HepG2 (cell line): ENCODE results near the gene HPCAL4.

Experiments used
- CTCF ChIP-seq: sonication (generic); formaldehyde crosslinking; IDR thresholded peaks from 2 replicates; pipeline ENCODE4 v1.5.0; 2020; ENCODE audit warnings: mild to moderate bottlenecking, missing genetic modification reagents, moderate library complexity
- EP300 ChIP-seq, 3 experiments: sonication (generic) in 1 of 3; formaldehyde crosslinking in 1 of 3; IDR thresholded peaks; 2 replicates each; pipeline versions ENCODE4 v1.5.1 to v1.6.1; 2011 to 2020; ENCODE audit warnings: low read depth in 2 of 3, low read length in 2 of 3, borderline replicate concordance in 1 of 3, improper control_type of control experiment in 1 of 3, mild to moderate bottlenecking in 1 of 3, missing genetic modification reagents in 1 of 3, moderate library complexity in 1 of 3
- HNRNPL ChIP-seq: fragments of 200-400 bp; formaldehyde crosslinking; IDR thresholded peaks from 2 replicates; pipeline ENCODE4 v1.6.1; 2017; ENCODE audit warnings: mild to moderate bottlenecking, low read depth, low read length
- MAX ChIP-seq: IDR thresholded peaks from 2 replicates; pipeline ENCODE4 v1.6.1; 2012; ENCODE audit warnings: inconsistent platforms
- MYNN ChIP-seq: sonication (generic); formaldehyde crosslinking; IDR thresholded peaks from 2 replicates; pipeline ENCODE4 v1.4.0; 2020; ENCODE audit warnings: mild to moderate bottlenecking, low read depth, missing genetic modification reagents
- ZNF207 ChIP-seq: fragments of 450-650 bp; IDR thresholded peaks from 2 replicates; pipeline ENCODE4 v1.6.1; 2016; ENCODE audit warnings: antibody characterized with exemption, borderline replicate concordance
- TF ChIP-seq, protein P1 (sequence below): sonication (generic); formaldehyde crosslinking; IDR thresholded peaks from 2 replicates; pipeline ENCODE4 v1.8.1; 2023; ENCODE audit warnings: mild to moderate bottlenecking, missing genetic modification reagents

- TF ChIP-seq ZNF207 = no peak
- no peak for TF ChIP-seq CTCF (CRISPR knock-in tag)
- no peak for TF ChIP-seq MYNN (CRISPR knock-in tag)
- TF ChIP-seq MAX = no peak
- no peak for TF ChIP-seq EP300 (IDR thresholded peaks at IDR 0.05; ENCODE audit: low read depth in 2 of 2, low read length in 2 of 2)
- TF ChIP-seq EP300 (CRISPR knock-in tag; IDR thresholded peaks at IDR 0.05; ENCODE audit: borderline replicate concordance) = no peak
- TF ChIP-seq, protein P1, sequence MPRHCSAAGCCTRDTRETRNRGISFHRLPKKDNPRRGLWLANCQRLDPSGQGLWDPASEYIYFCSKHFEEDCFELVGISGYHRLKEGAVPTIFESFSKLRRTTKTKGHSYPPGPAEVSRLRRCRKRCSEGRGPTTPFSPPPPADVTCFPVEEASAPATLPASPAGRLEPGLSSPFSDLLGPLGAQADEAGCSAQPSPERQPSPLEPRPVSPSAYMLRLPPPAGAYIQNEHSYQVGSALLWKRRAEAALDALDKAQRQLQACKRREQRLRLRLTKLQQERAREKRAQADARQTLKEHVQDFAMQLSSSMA (CRISPR knock-in tag) = no peak
- no peak for TF ChIP-seq HNRNPL
These were observed 2.5 kb downstream of the HPCAL4 start for GRCh38 chr1:39688706-39689105.
